ENCODE measurements around the gene RPAP2. TPM values are rescaled to one million over a fixed set of nuclear protein-coding genes. Genes with fewer than 3 reads are reported as not detected.
A peak's percentile ranks its signal among the peaks of the same experiment; 100 is the strongest.
"Not testable (repeated sequence)": the region's sequence is repeated elsewhere in the genome, so short reads cannot be mapped to it uniquely, and the experiment has no call there.

Gene RPAP2
- total RNA-seq, 3 donors from 2014 or later = 25.6 to 34.7 (median 33.7) TPM

DNA sequence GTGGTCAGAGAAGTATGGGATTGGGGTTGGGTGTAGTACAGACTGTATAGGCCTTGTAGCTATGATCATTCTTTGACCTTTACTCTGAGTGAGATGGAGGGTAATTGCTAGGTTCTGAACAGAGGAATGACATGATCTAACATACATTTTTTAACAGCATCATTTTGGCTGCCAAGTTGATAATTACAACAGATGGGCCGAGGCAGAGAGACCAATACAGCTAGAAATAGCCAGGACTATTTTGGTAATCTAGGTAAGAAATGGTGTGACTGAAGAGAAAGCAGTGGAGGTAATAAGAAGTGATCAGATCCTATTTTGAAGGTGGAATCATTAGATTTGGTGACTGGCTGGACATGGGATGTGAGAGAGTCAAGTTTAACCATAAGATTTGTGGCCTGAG lies 43.5 kb downstream of the RPAP2 start:
- no peak for DNase-seq
- Mint-ChIP-seq H3K9me3 (no peaks in the 10 kb centered on the region), H3K36me3 (ENCODE audit: insufficient read depth) (peaks cover 32% of the 10 kb centered on the region), H3K4me3 (no peak overlapping the region), H3K27me3 (ENCODE audit: low read depth) (no peaks in the 10 kb centered on the region), H3K4me1 (ENCODE audit: low read depth) (no peaks in the 10 kb centered on the region)
- no peak for ATAC-seq

DNA sequence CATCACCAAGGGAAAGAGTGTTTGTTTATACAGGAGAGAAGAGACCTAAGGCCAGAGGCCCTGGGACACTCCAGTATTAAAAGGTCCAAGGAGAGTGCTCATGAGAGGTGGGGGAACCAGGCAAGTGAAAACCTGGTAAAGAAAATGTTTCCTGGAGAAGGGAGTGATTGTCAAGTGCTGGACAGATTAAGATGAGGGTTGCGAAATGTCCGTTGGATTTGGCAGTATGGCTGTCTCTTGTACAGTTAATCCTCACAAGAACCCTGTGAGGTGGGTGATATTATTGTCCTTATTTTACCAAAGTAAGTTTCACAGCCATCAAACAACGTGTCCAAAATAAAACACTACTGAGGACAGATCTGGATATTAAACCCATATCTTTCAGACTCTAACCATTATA lies 44.2 kb downstream of the RPAP2 start:
- DNase-seq (no peak), ATAC-seq (no peak)
- Mint-ChIP-seq H3K27me3 (ENCODE audit: low read depth) (no peaks in the 10 kb centered on the region), H3K9me3 (no peaks in the 10 kb centered on the region), H3K4me1 (ENCODE audit: low read depth) (peaks cover under 1% of the 10 kb centered on the region), H3K36me3 (ENCODE audit: insufficient read depth) (peaks cover 32% of the 10 kb centered on the region), H3K4me3 (no peak overlapping the region)

DNA sequence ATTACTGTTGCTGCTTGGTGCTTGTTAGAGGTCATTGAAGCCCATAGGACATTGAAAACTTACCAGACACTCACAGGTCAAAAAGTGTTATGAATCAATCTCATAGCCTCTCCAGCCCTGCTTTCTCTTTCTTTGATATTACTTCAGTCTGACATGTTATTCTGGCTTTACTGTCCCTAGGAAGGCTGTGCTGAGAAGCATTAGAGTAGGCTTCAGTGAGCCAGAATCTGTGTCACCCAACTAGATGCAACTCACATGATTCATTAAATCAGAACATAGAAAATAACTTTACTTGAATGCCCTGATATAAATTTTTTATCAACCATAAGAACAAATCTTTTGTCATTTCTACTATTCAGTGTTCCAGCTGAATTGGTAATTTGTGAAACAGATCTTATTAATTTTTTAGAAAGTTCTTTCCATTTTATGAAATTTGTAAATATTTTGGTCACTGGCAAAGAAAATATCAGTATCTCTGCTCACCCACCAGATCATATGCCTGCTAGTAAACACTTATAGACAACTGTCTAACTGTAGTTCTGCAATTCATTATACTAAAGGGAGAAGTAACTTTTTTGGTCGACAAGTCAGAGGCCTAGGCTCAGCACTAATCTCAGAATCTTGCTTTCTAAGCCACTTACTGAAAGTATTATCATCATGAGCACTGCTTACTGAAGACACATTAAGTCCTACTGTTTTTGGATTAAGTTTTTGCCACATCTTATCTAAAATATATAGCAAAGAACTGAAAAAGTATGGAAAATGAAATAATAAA lies 48.2 kb downstream of the RPAP2 start:
- H3K4me3 Mint-ChIP-seq = no peak overlapping the region
- DNase-seq = no peak
- no peak for ATAC-seq
- no peaks in the 10 kb centered on the region for H3K27me3 Mint-ChIP-seq (ENCODE audit: low read depth)
- H3K9me3 Mint-ChIP-seq = peaks cover 6% of the 10 kb centered on the region
- H3K36me3 Mint-ChIP-seq (ENCODE audit: insufficient read depth) = peaks cover 35% of the 10 kb centered on the region
- peaks cover 2% of the 10 kb centered on the region for H3K4me1 Mint-ChIP-seq (ENCODE audit: low read depth)

DNA sequence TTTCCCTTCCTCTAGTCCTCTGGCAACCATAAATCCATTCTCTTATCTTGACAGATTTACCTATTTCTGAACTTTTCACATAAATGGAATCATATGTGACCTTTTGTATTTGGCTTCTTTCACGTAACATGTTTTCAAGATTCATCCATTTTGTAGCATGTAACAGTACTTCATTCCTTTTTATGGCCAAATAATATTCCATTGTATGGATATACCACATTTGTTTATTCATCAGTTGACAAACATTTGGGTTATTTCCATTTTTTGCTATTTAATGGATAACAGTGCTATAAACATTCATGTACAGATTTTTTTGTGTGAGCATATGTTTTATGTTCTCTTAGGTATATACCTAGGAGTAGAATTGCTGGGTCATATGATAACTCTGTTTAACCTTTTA lies 54.0 kb downstream of the RPAP2 start:
- DNase-seq = no peak
- ATAC-seq = no peak
- Mint-ChIP-seq H3K4me3 (no peak overlapping the region), H3K9me3 (peaks cover 9% of the 10 kb centered on the region), H3K27me3 (ENCODE audit: low read depth) (no peaks in the 10 kb centered on the region), H3K36me3 (ENCODE audit: insufficient read depth) (peaks cover 34% of the 10 kb centered on the region), H3K4me1 (ENCODE audit: low read depth) (peaks cover 3% of the 10 kb centered on the region)

DNA sequence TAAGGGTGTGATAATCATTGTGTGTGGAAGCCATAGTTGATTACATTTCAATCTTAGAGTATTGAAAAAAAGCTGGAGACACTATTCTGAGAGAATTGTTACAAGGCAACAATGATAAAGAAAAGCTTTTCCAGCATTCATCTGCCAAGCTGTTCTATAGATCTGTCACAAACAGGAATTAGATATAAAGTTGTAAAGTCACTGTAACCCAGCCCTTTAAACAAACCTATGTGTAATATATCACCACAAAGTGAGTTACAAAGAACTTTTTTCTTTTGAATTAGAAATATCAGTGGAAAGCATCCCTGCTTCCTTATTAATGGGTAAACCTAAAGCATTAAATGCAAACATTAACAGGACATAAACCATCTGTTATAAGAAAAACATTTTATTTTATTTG lies 55.4 kb downstream of the RPAP2 start:
- Mint-ChIP-seq H3K4me3 (no peak overlapping the region), H3K36me3 (ENCODE audit: insufficient read depth) (peaks cover 38% of the 10 kb centered on the region), H3K27me3 (ENCODE audit: low read depth) (no peaks in the 10 kb centered on the region), H3K4me1 (ENCODE audit: low read depth) (peaks cover 4% of the 10 kb centered on the region), H3K9me3 (peaks cover 9% of the 10 kb centered on the region)
- no peak for ATAC-seq
- no peak for DNase-seq

DNA sequence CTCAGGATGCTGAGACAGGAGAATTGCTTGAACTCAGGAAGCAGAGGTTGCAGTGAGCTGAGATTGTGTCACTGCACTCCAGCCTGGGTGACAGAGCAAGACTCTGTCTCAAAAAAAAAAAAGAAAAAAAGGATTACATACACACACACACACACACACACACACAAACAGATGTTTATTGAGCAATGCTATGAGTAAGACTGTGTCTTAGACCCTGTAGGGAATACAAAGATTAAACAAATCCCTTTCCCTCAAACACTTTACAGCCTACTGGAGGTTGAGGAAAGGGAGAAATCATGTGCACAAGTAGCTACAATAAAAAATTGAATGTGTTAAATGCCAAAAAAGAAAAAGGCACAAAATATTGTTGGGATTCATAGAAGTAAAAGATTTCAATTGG lies 58.1 kb downstream of the RPAP2 start:
- H3K4me1 Mint-ChIP-seq (ENCODE audit: low read depth) = peaks cover 7% of the 10 kb centered on the region
- no peak for ATAC-seq
- no peak for DNase-seq
- H3K4me3 Mint-ChIP-seq = no peak overlapping the region
- no peaks in the 10 kb centered on the region for H3K27me3 Mint-ChIP-seq (ENCODE audit: low read depth)
- H3K9me3 Mint-ChIP-seq = peaks cover 3% of the 10 kb centered on the region
- peaks cover 48% of the 10 kb centered on the region for H3K36me3 Mint-ChIP-seq (ENCODE audit: insufficient read depth)

DNA sequence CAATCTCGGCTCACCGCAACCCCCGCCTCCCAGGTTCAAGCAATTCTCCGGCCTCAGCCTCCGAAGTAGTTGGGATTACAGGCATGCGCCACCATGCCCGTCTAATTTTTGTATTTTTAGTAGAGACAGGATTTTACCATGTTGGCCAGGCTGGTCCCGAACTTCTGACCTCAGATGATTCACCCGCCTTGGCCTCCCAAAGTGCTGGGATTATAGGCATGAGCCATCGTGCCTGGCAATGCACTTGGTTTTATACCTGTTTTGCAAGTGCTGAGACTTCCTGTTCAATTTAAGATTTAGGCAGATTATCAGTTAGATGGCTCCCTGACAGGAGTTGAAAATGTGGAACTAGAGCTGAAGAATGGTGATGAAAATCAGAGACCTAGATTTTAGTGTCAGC lies 60.5 kb downstream of the RPAP2 start:
- Mint-ChIP-seq H3K36me3 (ENCODE audit: insufficient read depth) (peaks cover 40% of the 10 kb centered on the region), H3K4me1 (ENCODE audit: low read depth) (peaks cover 14% of the 10 kb centered on the region)
- H3K4me3 Mint-ChIP-seq; H3K27me3 Mint-ChIP-seq (ENCODE audit: low read depth); ATAC-seq; H3K9me3 Mint-ChIP-seq; DNase-seq: not testable (repeated sequence)

DNA sequence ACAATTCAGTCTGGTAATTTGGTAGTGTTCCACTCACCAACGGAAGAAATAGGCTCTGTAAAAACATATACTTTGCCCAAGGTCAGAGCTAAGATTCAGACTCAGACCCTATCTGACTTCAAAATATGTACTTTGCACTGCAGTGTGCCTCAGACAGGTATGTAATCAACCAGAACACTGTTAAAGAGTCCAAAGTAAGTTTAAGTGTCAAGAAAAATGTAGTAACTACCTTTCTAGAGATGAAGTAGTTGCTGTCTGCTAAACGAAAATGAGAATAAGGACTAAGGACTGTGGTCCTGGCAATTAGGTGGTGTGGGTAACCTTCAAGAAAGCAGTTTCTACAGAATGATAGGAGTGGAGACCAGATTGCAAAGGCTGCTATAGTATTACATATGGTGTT lies 61.1 kb downstream of the RPAP2 start:
- DNase-seq (no peak), ATAC-seq (no peak)
- peaks cover 20% of the 10 kb centered on the region for H3K4me1 Mint-ChIP-seq (ENCODE audit: low read depth)
- H3K36me3 Mint-ChIP-seq (ENCODE audit: insufficient read depth) = peaks cover 44% of the 10 kb centered on the region
- H3K27me3 Mint-ChIP-seq (ENCODE audit: low read depth) = no peaks in the 10 kb centered on the region
- H3K9me3 Mint-ChIP-seq = no peaks in the 10 kb centered on the region
- no peak overlapping the region for H3K4me3 Mint-ChIP-seq

DNA sequence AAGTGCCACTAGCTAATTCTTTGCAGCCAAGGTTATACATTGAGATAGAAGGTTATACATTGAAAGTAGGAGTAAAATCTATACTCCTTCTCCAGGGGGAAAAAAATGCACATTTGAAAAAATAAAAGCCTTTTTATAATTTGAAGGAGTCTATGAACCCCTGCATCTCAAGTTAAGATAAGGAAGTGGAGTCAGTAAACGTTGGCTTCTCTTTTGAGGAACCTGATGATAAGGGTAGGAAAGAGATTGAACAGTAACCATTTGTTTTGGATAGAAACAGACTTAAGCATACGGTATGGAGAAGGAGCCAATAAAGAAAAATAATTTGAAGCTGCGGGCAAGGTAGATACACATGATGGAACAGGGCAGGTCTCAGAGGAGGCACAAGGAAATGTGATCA lies 64.1 kb downstream of the RPAP2 start:
- peaks cover 44% of the 10 kb centered on the region for H3K36me3 Mint-ChIP-seq (ENCODE audit: insufficient read depth)
- peaks cover 47% of the 10 kb centered on the region for H3K4me1 Mint-ChIP-seq (ENCODE audit: low read depth)
- H3K9me3 Mint-ChIP-seq = no peaks in the 10 kb centered on the region
- ATAC-seq (no peak), DNase-seq (no peak)
- H3K4me3 Mint-ChIP-seq = no peak overlapping the region
- no peaks in the 10 kb centered on the region for H3K27me3 Mint-ChIP-seq (ENCODE audit: low read depth)

DNA sequence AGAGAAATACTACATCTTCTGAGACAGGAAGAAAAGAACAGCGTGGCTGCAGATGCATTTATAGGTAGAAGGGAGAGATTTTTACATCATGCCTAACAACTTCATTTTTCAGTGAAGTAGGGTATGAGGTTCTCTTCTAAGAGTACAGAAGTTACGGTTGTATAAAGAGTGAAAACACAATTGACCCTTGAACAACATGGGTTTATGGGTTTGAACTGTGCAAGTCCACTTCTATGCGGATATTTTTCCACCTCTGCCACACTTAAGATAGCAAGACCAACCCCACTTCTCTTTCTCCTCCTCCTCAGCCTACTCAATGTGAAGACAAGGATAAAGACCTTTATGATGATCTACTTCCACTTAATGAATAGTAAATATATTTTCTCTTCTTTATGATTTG lies 64.5 kb downstream of the RPAP2 start:
- DNase-seq (no peak), ATAC-seq (no peak)
- Mint-ChIP-seq H3K36me3 (ENCODE audit: insufficient read depth) (peaks cover 39% of the 10 kb centered on the region), H3K4me3 (no peak overlapping the region), H3K27me3 (ENCODE audit: low read depth) (no peaks in the 10 kb centered on the region), H3K4me1 (ENCODE audit: low read depth) (peaks cover 45% of the 10 kb centered on the region), H3K9me3 (no peaks in the 10 kb centered on the region)

DNA sequence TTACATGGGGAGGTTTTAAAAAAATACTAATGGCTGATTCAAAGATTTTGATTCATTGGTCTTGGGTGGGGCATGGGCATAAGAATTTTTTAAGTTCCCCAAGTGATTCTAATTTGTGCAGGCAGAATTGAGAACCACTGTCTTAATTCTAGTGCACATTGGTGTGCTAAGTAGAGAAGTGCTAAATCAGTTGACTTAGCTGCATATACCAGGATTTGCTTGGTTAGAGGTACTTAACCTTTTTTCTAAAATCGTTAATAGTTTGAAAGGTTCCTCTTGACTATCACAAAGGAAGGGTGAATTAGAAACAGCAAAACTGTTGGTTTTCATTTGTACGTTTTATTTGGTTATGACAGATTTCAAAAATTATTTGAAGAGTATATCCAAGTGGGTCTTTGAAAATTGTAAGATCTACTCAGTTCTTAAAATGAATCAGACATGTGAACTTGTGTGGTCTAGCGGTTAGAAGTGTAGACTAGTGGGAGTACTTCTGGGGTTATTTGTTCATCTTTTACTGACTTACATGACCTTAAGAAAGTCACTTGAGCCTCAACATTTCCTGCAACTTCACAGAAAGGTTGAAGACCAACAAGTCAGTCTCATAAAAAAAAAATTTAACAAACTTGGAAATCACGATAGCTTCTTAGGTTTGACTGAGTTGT lies 66.7 kb downstream of the RPAP2 start:
- ATAC-seq (peak; percentile 89 to 94), DNase-seq (no peak)
- no peaks in the 10 kb centered on the region for H3K9me3 Mint-ChIP-seq
- H3K4me3 Mint-ChIP-seq = no peak overlapping the region
- no peaks in the 10 kb centered on the region for H3K27me3 Mint-ChIP-seq (ENCODE audit: low read depth)
- H3K36me3 Mint-ChIP-seq (ENCODE audit: insufficient read depth) = peaks cover 38% of the 10 kb centered on the region
- H3K4me1 Mint-ChIP-seq (ENCODE audit: low read depth) = peaks cover 47% of the 10 kb centered on the region

DNA sequence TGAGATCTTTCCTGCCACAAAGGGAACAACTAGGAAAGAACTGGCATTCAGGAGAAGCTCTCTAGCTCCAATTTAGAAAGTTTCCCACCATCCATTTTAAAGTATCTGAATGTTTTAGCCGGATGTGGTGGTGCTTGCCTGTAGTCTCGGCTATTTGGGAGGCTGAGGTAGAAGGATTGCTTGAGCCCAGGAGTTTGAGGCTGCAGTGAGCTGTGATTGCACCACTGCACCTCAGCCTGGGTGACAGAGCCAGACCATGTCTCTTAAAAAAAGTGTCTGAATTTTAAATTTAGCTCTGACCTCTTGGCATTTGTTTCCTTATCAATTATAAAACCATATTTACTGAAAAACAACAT lies 67.2 kb downstream of the RPAP2 start:
- no peaks in the 10 kb centered on the region for H3K27me3 Mint-ChIP-seq (ENCODE audit: low read depth)
- peaks cover 45% of the 10 kb centered on the region for H3K4me1 Mint-ChIP-seq (ENCODE audit: low read depth)
- peaks cover 34% of the 10 kb centered on the region for H3K36me3 Mint-ChIP-seq (ENCODE audit: insufficient read depth)
- H3K9me3 Mint-ChIP-seq = no peaks in the 10 kb centered on the region
- DNase-seq (no peak), ATAC-seq (peak in 1 of 2 donors; percentile 19)
- no peak overlapping the region for H3K4me3 Mint-ChIP-seq

DNA sequence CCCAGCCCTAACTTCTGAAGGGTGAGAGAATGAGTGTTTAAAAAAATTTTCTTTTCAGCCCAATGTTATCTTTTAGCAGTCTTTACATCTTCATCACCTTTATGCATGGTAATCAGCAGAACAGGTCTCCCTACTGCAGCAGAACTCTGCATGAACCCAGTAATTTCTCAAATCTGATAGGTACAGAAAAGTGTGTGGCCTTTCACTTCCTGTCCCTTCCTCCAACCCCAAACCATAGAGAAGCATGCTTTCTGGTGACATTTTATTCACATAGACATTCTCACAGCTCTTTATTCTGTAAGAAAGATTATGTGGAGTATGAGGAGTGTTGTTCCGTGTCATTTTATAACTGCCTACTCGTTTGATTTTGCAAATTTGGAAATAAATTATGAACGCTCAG lies 68.6 kb downstream of the RPAP2 start:
- ATAC-seq (peak in 1 of 2 donors; percentile 22), DNase-seq (no peak)
- Mint-ChIP-seq H3K4me3 (no peak overlapping the region), H3K36me3 (ENCODE audit: insufficient read depth) (peaks cover 37% of the 10 kb centered on the region), H3K4me1 (ENCODE audit: low read depth) (peaks cover 44% of the 10 kb centered on the region), H3K9me3 (no peaks in the 10 kb centered on the region), H3K27me3 (ENCODE audit: low read depth) (no peaks in the 10 kb centered on the region)

DNA sequence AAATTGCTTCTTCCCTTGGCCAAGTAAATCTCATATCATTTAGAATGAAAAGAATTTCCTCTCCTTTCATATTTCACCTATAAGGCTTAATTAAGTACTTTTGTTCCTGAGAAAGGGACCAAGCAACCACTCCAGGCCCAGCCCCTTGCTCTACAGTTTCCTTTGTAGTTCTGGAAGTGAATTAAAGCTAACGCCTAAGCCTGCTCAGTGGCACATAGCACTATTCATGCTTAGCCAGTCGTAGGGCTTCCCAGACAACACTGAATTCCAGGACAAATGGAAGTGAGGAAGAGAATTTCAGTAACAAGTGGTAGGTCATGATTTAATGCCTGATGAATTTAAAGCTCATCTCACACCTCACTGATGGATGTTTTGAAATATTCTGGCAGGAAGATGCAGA lies 73.3 kb downstream of the RPAP2 start:
- Mint-ChIP-seq H3K36me3 (ENCODE audit: insufficient read depth) (peaks cover 27% of the 10 kb centered on the region), H3K4me1 (ENCODE audit: low read depth) (peaks cover 10% of the 10 kb centered on the region), H3K9me3 (no peaks in the 10 kb centered on the region), H3K27me3 (ENCODE audit: low read depth) (no peaks in the 10 kb centered on the region), H3K4me3 (no peak overlapping the region)
- no peak for DNase-seq
- no peak for ATAC-seq

DNA sequence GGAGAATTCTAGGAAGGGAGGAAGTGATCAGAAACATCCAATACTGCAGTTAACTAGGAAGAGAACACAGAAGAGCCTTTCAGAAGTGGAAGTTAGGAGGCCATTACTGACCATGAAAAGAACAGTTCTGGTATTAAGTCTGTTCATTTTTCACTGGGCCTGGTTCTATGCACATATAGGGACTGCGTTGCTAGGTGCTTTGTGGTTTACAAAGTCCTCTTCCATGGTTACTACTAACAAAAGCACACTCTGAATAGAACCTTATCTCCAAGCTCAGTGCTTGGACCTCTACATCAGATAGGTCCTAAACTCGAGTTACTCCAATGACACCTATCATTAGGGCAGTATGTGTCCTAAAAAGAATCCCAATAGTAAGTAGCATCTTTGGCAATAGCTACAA lies 75.4 kb downstream of the RPAP2 start:
- Mint-ChIP-seq H3K27me3 (ENCODE audit: low read depth) (no peaks in the 10 kb centered on the region), H3K4me3 (no peak overlapping the region), H3K9me3 (no peaks in the 10 kb centered on the region), H3K4me1 (ENCODE audit: low read depth) (no peaks in the 10 kb centered on the region), H3K36me3 (ENCODE audit: insufficient read depth) (peaks cover 21% of the 10 kb centered on the region)
- DNase-seq (no peak), ATAC-seq (no peak)
